Measurements from ENCODE around the gene ABCG1.
A peak's percentile ranks its signal among the peaks of the same experiment; 100 is the strongest.
"Not testable (repeated sequence)": the region's sequence is repeated elsewhere in the genome, so short reads cannot be mapped to it uniquely, and the experiment has no call there.

The ABCG1 gene

GRCh38 chr21:42218836-42219605 lies at the start of gene ABCG1:
ABCG1 (plus strand) TSS chr21:42219140; CDS start chr21:42219263, 123 bp downstream.
- peak in 1 of 4 experiments; percentile 47 for DNase-seq

- no peak for DNase-seq
These were observed 49.2 kb upstream of the ABCG1 start for GRCh38 chr21:42169758-42170157.

GRCh38 chr21:42171091-42172053 lies 47.6 kb upstream of the ABCG1 start:
- no peak for DNase-seq

GRCh38 chr21:42172596-42173483 lies 46.1 kb upstream of the ABCG1 start:
- DNase-seq, result no peak

- DNase-seq, result no peak
These were observed 44.8 kb upstream of the ABCG1 start for GRCh38 chr21:42174173-42174572.

GRCh38 chr21:42175110-42175710 lies 43.7 kb upstream of the ABCG1 start:
- no peak for DNase-seq

GRCh38 chr21:42176859-42177258 lies 42.1 kb upstream of the ABCG1 start:
- no peak for DNase-seq

GRCh38 chr21:42179316-42179715 lies 39.6 kb upstream of the ABCG1 start:
- no peak for DNase-seq

GRCh38 chr21:42180001-42180400 lies 38.9 kb upstream of the ABCG1 start:
- not testable (repeated sequence) for DNase-seq

GRCh38 chr21:42182713-42183371 lies 36.1 kb upstream of the ABCG1 start:
- no peak for DNase-seq

- DNase-seq, result no peak
These were observed 35.3 kb upstream of the ABCG1 start for GRCh38 chr21:42183374-42184266.

GRCh38 chr21:42186591-42186990 lies 32.3 kb upstream of the ABCG1 start:
- DNase-seq, result no peak

- peak in 2 of 4 experiments; percentile 57 to 67 for DNase-seq
These were observed 30.8 kb upstream of the ABCG1 start for GRCh38 chr21:42187976-42188653.

GRCh38 chr21:42188663-42189062 lies 30.3 kb upstream of the ABCG1 start:
- no peak for DNase-seq

GRCh38 chr21:42189431-42189830 lies 29.5 kb upstream of the ABCG1 start:
- no peak for DNase-seq

- DNase-seq, result no peak
These were observed 29.0 kb upstream of the ABCG1 start for GRCh38 chr21:42189860-42190485.

- no peak for DNase-seq
These were observed 28.5 kb upstream of the ABCG1 start for GRCh38 chr21:42190486-42190863.

- DNase-seq, result no peak
These were observed 27.9 kb upstream of the ABCG1 start for GRCh38 chr21:42191064-42191463.
